GM20000 (cell line): ENCODE data around the gene DAGLB.
"Not testable (repeated sequence)": the region's sequence is repeated elsewhere in the genome, so short reads cannot be mapped to it uniquely, and the experiment has no call there.

Experiments
- DNase-seq: peaks from one replicate; pipeline ENCODE4 v3.0.0; 2012; ENCODE audit warnings: low spot score
- TF ChIP-seq, protein P1 (sequence below): IDR thresholded peaks from 2 replicates; pipeline ENCODE4 v1.5.1; 2012; ENCODE audit warnings: mild to moderate bottlenecking, control low read depth; ENCODE audit errors: extremely low read depth, missing control alignments

DAGLB gene

DNA sequence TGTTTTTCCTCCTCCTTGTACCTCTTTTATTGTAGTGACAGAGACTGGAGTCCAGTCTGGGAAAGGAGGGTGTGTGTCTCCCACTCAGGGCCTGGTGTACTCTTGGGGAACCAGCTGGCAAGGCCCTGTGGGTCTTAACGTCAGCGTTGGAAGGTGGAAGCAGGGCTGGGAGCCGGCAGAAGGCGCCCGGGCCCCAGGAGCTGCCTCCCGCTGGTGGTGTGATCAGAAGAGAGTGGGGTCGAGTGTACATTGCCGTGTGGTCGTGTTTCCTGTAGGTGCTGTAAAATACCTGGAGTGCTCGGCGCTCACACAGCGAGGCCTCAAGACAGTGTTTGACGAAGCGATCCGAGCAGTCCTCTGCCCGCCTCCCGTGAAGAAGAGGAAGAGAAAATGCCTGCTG, 45.7 kb downstream of the DAGLB start:
- DNase-seq = no peak
- TF ChIP-seq, protein P1, sequence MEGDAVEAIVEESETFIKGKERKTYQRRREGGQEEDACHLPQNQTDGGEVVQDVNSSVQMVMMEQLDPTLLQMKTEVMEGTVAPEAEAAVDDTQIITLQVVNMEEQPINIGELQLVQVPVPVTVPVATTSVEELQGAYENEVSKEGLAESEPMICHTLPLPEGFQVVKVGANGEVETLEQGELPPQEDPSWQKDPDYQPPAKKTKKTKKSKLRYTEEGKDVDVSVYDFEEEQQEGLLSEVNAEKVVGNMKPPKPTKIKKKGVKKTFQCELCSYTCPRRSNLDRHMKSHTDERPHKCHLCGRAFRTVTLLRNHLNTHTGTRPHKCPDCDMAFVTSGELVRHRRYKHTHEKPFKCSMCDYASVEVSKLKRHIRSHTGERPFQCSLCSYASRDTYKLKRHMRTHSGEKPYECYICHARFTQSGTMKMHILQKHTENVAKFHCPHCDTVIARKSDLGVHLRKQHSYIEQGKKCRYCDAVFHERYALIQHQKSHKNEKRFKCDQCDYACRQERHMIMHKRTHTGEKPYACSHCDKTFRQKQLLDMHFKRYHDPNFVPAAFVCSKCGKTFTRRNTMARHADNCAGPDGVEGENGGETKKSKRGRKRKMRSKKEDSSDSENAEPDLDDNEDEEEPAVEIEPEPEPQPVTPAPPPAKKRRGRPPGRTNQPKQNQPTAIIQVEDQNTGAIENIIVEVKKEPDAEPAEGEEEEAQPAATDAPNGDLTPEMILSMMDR = no peak

DNA sequence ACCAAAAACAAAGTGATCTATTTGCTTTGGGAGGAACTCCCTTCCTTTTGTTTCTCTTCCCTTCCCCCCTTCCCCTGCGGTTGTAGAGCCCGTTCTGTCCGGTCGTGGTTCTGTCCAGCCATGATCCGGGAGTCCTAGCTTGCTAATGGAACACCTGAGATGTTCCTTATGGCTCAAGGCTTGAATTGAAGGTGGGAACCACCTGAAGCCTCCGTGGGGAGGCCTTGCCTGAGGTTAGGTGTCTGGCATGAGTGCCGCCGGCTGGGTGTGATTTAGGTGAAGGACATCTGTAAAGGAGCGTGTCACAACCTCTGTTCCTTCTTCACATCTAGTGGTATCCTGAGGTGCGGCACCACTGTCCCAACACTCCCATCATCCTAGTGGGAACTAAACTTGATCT, 46.2 kb downstream of the DAGLB start:
- no peak for DNase-seq
- TF ChIP-seq, protein P1 = no peak

DNA sequence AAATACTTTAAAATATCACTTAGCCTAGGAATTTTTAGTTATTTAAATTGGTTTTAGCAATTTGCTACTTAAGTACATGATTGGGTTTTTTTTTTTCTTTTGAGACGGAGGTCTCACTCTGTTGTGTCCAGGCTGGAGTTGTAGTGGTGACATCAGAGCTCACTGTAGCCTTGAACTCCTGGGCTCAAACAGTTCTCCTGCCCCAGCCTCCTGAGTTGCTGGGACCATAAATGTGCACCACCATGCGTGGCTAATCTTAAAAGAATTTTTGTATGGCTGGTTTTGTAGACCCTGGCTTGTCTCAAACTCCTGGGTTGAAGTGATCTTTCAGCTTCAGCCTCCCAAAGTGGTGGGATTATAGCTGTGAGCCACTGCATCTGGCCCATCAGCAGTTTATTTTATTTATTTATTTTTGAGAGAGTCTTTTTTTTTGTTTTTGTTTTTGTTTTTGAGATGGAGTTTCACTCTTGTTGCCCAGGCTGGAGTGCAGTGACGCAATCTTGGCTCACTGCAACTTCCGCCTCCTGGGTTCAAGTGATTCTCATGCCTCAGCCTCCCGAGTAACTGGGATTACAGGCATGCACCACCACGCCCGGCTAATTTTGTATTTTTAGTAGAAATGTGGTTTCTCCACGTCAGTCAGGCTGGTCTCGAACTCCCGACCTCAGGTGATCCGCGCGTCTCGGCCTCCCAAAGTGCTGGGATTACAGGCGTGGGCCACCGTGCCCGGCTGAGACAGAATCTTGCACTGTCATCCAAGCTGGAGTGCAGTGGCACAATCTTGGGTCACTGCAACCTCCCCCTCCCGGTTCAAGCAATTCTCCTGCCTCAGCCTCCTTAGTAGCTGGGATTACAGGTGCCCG, 47.3 kb downstream of the DAGLB start:
- not testable (repeated sequence) for DNase-seq

DNA sequence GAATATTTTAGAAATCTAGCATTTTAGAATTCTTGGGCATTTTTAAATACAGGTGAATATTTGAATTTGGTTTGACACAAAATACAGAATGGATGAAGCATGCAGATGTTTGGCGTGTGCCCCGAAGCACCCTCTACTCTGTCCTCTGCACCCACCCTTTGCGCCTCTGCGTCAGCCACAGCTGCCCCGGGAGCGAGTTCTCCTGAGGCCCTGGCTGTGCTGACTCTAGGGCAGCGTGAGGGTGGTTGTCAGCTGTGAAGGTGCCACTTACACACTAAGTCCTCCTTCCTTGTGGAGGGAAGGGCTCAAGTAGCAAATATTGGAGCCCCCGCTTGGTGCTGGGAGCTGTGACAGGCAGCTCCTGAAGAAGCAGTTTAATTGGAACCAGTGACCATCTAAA, 48.4 kb downstream of the DAGLB start:
- no peak for DNase-seq
- TF ChIP-seq, protein P1 = no peak

DNA sequence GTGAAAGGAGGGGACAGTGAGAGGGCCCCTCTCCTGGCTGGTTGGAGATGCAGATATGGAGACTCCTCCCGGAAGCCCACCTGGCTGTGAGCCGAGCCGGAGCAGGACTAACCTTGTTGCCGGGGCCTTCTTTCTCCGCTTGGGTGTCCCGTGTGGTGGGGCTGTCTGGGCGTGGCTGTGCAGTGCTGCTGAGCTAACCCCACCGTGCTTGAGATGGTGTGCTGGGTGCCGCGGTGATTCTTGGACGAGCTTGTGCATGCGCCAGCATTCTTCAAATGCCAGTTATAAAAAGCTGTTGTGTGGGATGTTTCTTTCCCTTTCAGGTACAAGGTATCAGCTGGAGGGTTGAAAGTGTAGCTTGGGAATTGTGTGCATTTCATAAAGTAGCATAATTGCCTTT, 48.8 kb downstream of the DAGLB start:
- no peak for DNase-seq
- TF ChIP-seq, protein P1 = no peak

DNA sequence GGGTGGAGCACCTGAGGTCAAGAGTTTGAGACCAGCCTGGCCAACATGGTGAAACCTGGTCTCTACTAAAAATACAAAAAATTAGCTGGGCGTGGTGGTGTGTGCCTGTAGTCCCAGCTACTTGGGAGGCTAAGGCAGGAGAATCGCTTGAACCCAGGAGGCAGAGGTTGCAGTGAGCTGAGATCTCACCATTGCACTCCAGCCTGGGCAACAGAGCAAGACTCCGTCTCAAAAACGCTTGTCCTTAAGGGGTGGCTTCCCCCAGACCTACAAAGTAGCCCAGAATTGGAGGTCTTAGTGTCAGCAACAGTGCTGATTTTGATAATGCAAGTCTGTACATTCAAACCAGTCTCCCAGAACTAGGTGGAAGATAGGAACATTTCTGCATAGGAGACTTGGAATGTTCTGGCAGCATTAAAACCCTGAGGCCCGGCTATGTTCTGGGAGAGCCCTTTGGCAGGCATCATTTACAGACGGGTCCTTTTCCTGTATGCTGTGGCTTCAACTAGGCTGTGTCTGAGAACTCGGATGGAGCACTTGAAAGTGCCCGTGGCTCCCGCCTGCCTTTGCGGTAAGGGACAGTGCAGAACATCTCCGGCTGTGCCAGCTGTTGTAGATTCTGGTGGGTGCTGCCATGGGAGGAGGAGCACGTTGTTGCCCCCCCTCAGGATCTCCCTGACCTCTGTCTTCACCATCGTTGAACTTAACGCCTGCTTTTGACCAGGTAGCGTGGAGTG, 49.8 kb downstream of the DAGLB start:
- not testable (repeated sequence) for DNase-seq

DNA sequence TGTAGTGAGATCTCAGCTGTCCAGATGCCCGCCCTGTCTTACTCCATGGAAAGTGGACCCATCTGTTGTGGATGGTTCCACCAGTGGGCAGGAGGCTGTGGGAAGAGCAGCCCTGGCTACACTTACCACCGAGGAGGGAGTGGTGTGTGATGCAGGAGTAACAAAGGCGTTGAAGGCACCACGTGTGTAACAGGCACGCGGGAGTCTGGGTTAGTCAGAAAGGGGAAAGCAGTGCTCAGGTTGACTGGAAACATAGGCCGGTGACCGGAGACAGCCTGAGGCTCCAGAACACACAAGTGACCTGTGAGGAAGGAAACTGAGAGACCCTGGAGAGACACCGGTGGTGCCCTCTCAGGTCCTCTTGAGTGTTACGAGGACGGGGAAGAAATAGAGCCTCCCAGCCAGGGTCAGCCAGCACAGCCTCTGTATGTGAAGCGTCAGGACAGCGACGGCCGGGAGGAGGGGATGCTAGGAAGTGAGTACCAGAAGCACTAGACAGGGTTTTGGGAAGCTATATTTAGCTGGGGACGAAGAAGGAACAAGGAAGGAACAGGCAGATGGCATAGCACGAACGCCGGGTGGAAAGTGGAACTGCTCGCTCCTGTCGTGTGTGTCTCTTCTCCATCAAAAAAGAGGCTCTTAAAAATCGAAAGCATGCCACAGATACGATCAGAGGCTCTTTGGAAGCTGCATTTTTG, 51.7 kb downstream of the DAGLB start:
- TF ChIP-seq, protein P1 = no peak
- no peak for DNase-seq

DNA sequence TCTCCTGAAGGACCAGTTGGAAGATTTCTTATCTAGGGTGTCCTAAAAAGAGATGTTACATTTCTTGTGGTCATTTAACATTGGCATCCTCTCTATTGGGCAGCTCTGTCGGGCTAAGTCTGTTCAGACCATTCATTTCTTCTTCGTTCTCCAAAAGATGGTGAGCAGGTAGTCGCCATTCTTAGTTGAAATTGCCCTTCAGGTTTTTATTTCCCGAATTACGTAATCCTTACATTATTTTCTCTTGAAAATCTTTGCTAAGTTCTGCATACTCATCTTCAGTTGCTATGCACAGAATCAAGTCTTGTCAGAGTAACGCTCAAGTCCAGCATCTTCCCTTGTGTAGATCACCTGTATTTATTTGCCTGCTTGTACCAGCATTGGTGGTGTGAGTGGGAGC, 53.6 kb downstream of the DAGLB start:
- TF ChIP-seq, protein P1 = no peak
- DNase-seq = no peak
